ENCODE data around the gene NOX5. TPM values are rescaled to one million over a fixed set of nuclear protein-coding genes. Genes with fewer than 3 reads are reported as not detected.

The NOX5 gene
- polyA plus RNA-seq, 1 donor, result 0.30 TPM

- no peak for DNase-seq
These were observed 71.0 kb downstream of the NOX5 start for GRCh38 chr15:69085325-69086081.

- no peak for DNase-seq
These were observed 72.1 kb downstream of the NOX5 start for GRCh38 chr15:69086427-69087204.

DNA sequence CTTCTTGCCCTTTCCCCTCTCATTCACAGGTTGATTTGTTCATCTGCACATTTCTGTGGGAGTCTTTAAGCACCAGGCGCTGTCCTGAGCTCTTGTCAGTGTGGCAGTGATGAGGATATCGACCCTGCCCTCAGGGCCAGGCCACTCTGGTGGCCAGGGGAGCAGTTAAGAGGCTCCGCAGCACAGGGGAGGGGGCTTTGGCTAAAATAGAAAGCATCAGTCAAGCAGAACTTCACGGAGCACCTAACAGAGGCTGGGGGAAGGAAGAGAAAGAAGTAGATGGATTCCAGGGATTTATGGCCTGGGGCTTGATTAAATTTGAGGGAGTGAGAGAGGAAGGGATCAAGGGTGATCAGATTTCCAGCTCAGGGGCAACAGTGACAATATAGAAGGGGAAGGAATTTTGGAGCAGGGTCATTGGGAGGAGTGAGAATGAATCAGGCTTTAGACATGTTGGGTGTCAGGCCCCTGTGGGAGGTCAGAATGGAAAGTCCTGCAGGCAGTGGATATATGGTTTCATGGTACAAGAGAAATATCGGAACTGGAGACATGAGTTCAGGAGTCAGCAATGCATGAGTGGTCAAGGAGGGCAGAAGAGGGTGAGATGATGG, 73.0 kb downstream of the NOX5 start:
- DNase-seq, result no peak

DNA sequence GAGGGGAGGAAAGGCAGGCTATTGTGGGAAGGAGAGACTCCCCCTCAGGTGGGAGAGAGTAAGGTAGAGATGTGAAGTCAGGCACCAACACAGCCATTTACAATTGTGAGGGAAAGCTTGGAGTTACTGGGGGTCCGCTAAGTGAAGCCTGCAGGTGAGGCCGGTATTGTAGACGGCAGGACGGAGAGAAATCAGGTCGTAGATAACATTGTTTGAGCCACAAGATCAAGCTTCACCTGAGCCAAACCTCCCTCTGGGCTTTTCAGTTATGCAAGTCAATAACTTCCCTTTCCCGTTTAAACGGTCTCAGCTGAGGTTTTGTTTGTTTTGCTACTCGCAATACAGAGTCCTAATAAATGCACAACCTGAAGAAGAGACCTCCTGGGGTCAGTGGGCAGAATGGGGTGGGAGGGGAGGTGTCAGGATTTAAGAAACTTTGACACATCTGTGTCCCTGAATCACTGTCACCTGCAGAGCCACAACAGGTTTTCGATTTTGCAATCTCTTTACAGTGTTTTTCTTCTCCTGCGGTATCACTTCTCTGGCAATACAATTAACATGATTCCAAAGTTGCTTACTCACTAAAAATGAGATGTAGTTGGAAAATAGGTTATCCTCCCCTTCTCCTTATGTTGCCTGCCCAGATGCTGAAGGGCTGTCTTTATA, 73.9 kb downstream of the NOX5 start:
- no peak for DNase-seq

GRCh38 chr15:69089258-69089657, 74.8 kb downstream of the NOX5 start:
- no peak for DNase-seq

DNA sequence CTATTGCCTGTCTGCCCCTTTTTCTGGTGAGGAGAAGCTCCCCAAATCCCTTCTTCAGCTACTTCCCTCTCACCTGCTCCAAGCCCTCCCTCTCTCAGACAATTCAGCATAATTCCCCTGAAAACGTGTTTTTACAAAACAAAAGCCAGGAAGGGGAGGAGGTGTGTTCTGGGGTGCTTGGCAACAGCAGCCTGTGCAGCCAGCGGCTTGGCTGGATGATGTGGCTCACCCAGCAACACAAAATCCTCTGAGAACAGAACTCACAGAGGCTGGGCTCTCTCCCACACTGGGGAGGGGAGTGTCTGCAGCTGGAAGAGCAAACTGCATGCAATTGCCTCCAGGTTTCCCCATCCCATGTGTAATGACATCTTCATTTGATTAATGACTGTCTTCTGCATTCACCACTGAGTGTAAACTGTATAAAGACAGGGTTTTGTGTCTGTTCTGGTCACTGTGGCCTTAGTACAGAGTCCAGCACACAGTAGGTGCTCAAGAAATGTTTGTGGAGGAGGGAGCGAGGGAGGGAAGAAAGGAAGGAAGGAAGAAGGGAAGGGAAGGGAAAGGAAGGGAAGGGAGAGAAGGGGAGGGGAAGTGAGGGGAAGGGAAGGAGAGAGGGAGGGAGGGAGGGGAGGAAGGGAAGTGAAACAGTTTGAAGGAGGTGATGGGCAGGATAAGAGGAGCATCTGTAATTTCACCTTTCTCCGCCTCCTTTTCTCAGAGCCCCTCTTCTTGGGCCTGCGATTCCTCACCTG, 75.9 kb downstream of the NOX5 start:
- no peak for DNase-seq

GRCh38 chr15:69091654-69092053, 77.2 kb downstream of the NOX5 start:
- DNase-seq, result no peak

DNA sequence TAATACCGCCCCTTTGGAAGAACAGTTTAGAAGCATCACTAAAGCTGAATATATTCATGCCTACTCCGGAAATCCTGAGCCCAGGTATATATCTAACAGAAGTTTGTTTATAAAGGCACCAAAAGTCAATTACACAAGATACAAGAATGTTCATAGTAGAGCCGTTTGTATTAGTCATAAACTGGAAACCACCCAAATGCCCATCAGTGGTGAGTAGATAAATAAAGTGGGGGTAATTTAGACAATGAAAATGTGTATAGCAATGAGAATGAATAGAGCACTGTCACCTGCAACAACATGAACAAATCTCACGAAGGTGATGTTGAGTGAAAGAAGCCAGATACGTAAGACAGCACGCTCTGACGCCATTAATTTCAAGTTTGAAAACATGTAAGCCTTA, 77.7 kb downstream of the NOX5 start:
- no peak for DNase-seq

DNA sequence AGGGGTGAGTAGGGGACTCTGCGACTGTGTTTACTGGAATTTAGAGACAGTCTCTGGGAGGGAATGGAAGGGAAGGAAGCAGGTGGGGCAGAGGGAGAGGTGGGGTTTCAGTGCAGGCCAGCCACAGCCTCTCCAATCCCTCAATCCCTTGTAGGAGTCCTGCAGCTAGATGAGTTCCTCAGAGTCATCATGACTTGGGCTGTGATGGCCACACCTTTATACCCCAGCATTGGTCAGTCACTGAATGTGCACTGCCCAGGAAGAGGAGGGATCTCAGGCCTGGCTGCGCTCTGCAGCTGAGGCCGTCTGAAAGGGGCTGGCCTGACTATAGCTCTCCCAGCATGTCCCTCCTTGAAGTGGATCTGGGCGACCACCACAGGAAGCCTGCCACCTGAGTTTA, 78.6 kb downstream of the NOX5 start:
- DNase-seq, result peak; percentile 59

- DNase-seq, result no peak
These were observed 79.1 kb downstream of the NOX5 start for GRCh38 chr15:69093614-69094013.

DNA sequence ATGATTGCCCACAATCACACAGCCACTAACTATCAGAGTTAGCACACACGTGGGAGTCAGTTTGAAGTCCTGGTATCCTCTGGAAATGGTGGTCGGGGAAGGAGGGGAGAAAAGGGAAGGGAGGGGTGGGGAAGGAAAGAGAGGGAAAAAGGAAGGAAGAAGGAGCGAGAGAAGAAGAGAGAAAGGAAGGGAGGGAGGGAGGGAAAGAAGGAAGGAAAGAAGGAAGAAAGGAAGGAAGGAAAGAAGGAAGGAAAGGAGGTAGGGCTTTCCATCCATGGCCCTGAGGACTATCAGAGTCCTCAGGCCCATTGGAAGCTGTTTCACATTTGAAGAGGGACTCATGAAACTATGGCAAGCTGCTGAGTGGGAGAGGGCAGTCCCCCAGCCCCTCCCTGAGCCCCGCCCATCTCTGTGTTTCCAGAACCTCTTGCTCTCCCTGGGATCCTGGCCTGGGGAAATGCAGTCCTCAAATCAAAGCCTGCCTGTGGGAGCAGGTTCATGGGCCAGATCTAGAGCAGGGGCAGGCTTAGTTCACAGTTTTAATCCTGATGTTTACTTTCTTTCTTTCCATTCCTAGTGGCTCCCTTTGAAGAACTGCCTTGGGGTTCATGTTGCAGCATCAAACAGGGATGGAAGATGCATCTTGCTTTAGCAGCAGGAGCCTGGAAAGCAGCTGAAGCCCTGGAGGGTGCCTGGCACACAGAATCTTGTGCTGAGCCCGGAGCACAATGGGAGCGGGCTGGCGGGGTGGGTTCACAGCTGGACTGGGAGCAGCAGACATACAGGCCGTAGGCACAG, 79.8 kb downstream of the NOX5 start:
- DNase-seq, result no peak

GRCh38 chr15:69095274-69095673, 80.8 kb downstream of the NOX5 start:
- no peak for DNase-seq

- peak; percentile 82 for DNase-seq
These were observed 81.7 kb downstream of the NOX5 start for GRCh38 chr15:69096196-69096595.

DNA sequence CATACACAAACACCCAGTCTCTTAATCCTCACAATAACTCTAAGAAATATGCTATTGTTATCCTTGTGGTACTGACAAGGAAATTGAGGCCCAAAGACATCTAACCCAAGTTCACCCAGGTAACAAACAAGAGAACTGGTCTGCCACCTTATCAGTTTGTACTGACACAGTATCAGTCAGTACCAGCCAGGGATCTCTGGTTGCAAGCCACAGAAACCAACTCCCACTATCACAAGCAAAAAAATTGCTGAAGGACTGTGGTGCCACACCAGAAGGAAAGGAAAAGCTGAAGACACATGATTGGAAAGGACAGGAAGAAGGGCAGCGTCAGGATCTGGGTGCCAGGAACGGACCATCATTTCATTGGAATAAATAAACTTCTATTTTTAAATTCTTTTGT, 82.1 kb downstream of the NOX5 start:
- no peak for DNase-seq

- DNase-seq, result no peak
These were observed 84.3 kb downstream of the NOX5 start for GRCh38 chr15:69098771-69099170.

GRCh38 chr15:69099941-69100340, 85.4 kb downstream of the NOX5 start:
- DNase-seq, result no peak

GRCh38 chr15:69100821-69101220, 86.3 kb downstream of the NOX5 start:
- DNase-seq, result no peak

GRCh38 chr15:69104050-69104750, 89.7 kb downstream of the NOX5 start:
- no peak for DNase-seq

- no peak for DNase-seq
These were observed 91.0 kb downstream of the NOX5 start for GRCh38 chr15:69105451-69105985.

DNA sequence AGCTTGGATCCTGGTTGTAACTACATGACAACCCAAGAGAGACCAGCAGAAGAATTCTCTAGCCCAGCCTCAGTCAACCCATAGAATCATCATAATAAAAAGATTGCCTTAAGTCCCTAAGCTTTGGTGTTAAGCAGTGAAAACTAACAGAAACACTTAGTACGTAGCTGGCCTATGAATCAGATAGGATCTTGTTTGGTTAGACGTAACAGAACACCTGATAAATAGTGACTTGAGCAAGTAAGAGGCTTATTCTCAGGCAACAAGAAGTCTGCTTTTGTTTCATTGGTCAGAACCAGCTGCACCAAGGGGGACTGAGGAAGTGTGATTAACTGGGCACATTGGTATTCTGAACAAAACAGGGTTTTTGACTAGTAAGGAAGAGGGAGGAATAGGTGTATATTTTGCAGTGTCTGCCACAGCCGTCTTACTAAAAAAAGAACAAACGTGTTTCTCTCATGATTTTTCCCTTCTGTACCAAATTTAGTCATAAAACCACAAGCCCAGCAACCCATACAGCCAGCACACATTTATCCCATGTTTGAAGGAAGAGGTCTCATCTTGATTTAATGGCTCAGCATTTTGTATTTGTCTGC, 92.6 kb downstream of the NOX5 start:
- no peak for DNase-seq
